Measurements from ENCODE around the gene LRRC8D.

Gene LRRC8D

GRCh38 chr1:89870998-89871397 lies 50.2 kb downstream of the LRRC8D start:
- DNase-seq (ENCODE audit: low spot score): no peak

DNA sequence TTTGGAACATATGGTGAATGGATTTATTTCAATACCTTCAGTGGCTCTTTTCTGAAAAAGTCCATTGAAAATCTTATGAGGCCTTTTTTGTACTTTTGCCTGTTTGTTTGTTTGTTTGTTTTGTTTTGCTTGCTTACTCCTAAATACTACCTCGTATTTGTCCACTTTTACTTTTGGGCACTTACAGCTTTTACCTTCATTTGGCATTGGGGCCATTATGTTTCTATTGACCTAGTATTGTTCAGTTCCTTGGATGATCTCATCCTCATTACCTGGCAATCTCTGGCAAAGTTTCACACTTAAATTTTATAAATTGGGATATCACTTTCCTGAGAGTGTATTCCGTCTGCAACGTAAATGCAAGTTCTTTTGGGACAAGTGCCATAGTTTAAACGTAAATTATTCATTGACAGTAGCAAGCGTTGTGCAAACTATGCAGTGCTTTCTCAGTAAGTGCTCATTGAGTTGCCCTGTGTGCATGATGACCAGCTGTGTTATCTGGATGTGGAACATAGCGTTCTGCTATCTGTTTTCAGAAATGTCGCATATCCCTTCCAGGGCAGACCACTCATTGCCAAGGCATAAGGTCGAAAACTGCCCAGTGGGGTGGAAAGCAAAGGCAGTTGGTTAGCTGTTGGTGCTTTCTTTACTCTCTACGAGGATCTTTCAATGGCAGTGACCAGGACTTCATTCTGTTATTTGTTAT lies 51.1 kb downstream of the LRRC8D start:
- DNase-seq (ENCODE audit: low spot score): no peak

- DNase-seq (ENCODE audit: low spot score): no peak
Measured at GRCh38 chr1:89872567-89872966, 51.7 kb downstream of the LRRC8D start.

DNA sequence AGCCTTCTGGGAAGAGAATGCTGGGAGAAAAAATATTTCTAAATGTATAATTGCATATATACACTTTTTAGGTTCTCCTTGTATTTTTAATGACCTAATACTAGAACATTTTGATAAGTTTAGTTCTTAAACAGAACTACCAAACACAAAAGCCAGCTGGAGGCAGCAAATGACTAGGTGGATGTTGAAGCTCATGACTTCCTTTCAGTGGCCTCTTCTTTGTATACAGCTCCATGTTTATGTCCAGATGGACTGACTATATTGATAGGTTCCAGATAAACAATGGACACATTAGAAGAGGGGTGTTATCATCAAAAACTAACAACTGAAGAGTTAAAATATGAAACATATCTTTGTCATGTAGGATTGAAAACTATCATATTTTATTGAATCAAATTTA lies 52.5 kb downstream of the LRRC8D start:
- DNase-seq (ENCODE audit: low spot score): no peak

- no peak for DNase-seq (ENCODE audit: low spot score)
Measured at GRCh38 chr1:89873770-89874169, 52.9 kb downstream of the LRRC8D start.

DNA sequence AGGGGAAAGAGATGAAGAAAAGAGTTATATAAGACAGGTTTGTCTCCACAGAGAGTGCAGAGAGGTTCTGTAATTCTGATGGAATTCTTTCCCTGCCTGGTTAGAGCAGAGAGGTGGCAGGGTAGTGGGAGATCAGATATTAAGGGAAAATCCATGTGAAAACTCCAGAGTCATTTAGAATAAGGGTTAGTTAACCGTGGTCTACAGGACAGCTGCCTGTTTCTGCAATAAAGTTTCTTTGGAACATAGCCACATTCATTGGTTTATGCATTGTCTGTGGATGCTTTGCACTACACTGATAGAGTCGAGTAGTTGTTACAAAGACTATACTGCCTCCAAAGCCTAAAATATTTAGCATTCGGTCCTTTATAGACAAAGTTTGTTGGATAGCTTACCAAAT lies 55.6 kb downstream of the LRRC8D start:
- no peak for DNase-seq (ENCODE audit: low spot score)

DNA sequence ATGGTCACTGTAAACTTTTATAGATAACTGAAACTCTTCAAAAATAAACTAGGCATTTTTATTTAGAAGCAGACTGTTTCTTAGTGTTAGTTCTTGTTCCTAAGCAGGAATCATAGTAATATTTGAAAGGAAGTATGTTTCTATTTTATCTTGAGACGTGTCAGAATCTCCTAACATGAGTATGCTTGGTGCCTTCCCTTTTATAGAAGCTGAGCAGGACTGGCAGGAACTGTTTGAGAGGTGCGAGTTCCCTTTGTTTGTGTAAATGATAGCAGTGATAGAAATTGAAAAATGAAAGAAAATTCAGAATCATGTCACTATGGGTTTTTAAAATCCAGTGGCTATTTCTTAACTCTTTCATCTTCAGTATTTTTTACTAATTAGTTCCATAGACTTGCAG lies 56.9 kb downstream of the LRRC8D start:
- DNase-seq (ENCODE audit: low spot score): no peak

- DNase-seq (ENCODE audit: low spot score): no peak
Measured at GRCh38 chr1:89878256-89878655, 57.4 kb downstream of the LRRC8D start.

- DNase-seq (ENCODE audit: low spot score): no peak
Measured at GRCh38 chr1:89880679-89881078, 59.8 kb downstream of the LRRC8D start.

- DNase-seq (ENCODE audit: low spot score): no peak
Measured at GRCh38 chr1:89881415-89882058, 60.7 kb downstream of the LRRC8D start.

DNA sequence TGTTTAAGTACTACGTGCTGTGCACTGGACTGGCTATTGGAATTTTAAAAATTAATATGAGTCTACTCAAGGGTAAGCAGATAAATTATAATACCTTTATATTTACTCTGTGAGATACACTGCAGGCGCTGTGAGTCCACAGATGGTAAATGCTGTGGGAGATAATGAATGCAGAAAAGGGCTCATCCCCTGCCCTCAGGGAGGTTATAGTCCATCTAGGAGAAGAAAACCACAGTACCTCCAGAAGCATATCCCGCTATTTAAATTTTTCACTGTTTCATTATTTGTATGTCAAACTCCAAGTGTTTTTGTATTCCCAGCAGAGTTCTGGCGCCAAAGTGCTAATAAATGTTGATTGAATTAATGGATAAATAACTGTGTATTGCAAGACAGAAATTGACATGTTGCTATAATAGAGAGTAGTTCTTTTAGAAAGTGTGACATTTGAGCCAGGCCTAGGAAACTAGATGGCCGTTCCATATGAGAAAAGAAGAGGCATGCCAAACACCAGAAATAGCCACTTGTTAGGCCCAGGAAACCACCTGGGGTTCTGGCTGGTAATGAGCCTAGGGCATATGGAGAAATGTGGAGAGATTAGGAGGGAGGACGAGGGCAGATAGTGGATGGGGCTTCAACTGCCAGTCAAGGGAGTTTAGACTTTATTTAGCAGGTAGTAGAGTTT lies 61.7 kb downstream of the LRRC8D start:
- DNase-seq (ENCODE audit: low spot score): no peak

DNA sequence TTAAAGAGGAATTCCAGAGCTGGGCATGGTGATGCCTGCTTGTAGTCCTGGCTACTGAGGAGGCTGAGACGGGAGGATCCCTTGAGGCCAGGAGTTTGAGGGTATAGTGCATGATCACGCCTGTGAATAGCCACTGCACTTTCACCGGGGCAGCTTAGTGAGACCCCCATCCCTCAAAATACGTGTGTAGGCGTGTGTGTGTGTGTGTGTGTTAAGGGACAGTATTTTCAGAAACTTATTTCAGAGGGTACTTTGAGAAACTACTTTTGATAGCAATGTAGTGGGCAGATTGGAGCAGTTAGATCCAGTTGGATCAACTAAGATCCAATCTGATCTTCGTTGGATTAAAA lies 62.2 kb downstream of the LRRC8D start:
- no peak for DNase-seq (ENCODE audit: low spot score)

GRCh38 chr1:89884718-89885596 lies 64.1 kb downstream of the LRRC8D start:
- DNase-seq (ENCODE audit: low spot score): no peak

GRCh38 chr1:89887270-89887669 lies 66.4 kb downstream of the LRRC8D start:
- no peak for DNase-seq (ENCODE audit: low spot score)

DNA sequence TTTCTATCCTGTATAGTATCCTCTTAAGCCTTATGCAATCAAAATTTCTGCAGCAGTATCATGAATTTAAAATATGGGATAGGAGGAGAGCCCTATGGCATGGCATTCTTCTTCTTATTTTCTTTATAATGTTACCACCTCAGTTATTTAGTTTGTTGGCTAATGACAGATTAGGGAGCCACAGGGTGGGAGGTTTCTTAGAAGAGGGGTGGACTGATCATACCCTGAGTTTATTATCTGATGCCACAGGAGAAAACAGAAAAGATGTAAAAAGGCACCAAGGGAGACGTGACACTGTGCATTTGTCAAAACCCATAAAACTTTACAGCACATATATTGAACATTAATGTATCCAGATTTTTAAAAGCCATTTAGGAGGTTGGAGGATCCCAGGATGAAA lies 66.9 kb downstream of the LRRC8D start:
- no peak for DNase-seq (ENCODE audit: low spot score)

DNA sequence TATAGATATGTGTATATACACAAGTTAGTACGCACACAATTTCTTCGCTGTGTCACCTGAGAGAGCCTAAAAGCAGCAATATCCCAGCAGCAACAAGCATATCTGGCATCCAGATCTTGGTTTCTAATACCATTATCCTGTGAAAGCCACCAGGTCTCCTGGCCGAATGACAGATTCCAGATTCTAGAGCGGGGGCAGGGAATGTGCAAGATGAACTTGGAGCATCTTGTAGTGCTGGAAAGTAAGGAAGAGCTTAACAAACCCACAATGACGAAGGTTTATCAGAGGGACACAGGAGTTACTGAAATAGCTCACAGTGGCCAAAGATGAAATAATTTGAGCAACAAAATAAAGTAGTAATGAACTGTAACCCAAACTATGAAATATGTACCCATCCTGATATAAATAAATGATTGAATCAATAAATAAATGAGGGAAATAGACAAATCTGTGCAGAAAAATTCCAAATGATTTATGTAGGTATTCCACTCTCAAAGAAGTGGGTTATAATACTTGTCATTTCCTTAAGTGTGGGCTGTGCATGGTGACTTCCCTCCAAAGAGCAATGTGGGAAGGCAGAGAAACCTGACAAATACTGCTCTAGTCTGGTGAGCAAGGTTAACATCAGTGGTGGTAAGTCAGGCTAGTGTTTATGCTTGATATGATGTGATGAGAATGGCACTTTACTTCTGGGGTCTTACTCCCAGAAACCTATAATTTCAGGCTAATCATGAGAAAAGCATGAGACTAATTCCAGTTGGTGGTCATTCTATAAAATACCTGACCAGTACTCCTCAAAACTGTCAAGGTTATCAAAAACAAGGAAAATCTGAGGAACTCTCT lies 67.9 kb downstream of the LRRC8D start:
- DNase-seq (ENCODE audit: low spot score): no peak

- no peak for DNase-seq (ENCODE audit: low spot score)
Measured at GRCh38 chr1:89889323-89889615, 68.4 kb downstream of the LRRC8D start.

- DNase-seq (ENCODE audit: low spot score): no peak
Measured at GRCh38 chr1:89890085-89890752, 69.4 kb downstream of the LRRC8D start.

- DNase-seq (ENCODE audit: low spot score): no peak
Measured at GRCh38 chr1:89892816-89893215, 72.0 kb downstream of the LRRC8D start.

GRCh38 chr1:89894210-89895201 lies 73.7 kb downstream of the LRRC8D start:
- DNase-seq (ENCODE audit: low spot score): no peak
